WTC11 (cell line): ENCODE measurements around the gene GPAT3. TPM values are rescaled to one million over a fixed set of nuclear protein-coding genes. Genes with fewer than 3 reads are reported as not detected.

Source experiments
- ATAC-seq: fragments of 200-7000 bp; cut with Tn5 transposase; 2 replicates; pipeline ENCODE4 v1.10.0; 2021; ENCODE audit warnings: mild to moderate bottlenecking, moderate library complexity
- CTCF ChIA-PET: fragments of 300-600 bp; sonication (Branson Sonifier 250); formaldehyde crosslinking; loops from one replicate; lab custom pipeline; 2021; ENCODE audit warnings: antibody characterized with exemption; lab: Charles Lee
- POLR2A ChIA-PET: fragments of 350-600 bp; sonication (Branson Sonifier 250); formaldehyde crosslinking; loops from one replicate; lab custom pipeline; 2021; ENCODE audit warnings: antibody characterized with exemption; lab: Charles Lee
- DNase-seq: peaks from one replicate; pipeline ENCODE4 v3.0.0; 2021; ENCODE audit warnings: low spot score
- H3K27ac Mint-ChIP-seq: 2 replicates; pipeline ENCODE4 v1.8.0; 2021; ENCODE audit warnings: mixed read lengths
- H3K27me3 Mint-ChIP-seq: 2 replicates; pipeline ENCODE4 v1.8.0; 2021; ENCODE audit warnings: low read depth, mild to moderate bottlenecking, moderate library complexity, mixed read lengths
- H3K36me3 Mint-ChIP-seq: 2 replicates; pipeline ENCODE4 v1.8.0; 2021; ENCODE audit warnings: mixed read lengths
- H3K4me1 Mint-ChIP-seq: 2 replicates; pipeline ENCODE4 v1.8.0; 2022; ENCODE audit warnings: mixed read lengths
- H3K4me3 Mint-ChIP-seq: 2 replicates; pipeline ENCODE4 v1.8.0; 2021; ENCODE audit warnings: mild to moderate bottlenecking, moderate library complexity, mixed read lengths
- H3K9me3 Mint-ChIP-seq: 2 replicates; pipeline ENCODE4 v1.8.0; 2021; ENCODE audit warnings: mixed read lengths
- CBFB ChIP-seq: sonication (generic); formaldehyde crosslinking; IDR thresholded peaks from 2 replicates; pipeline ENCODE4 v1.8.1; 2022; ENCODE audit warnings: mild to moderate bottlenecking, low read depth, missing genetic modification reagents
- HMGA2 ChIP-seq: fragments of 250-450 bp; sonication (Bioruptor Pico); IDR thresholded peaks from 2 replicates; pipeline ENCODE4 v1.4.0; 2021; ENCODE audit warnings: mild to moderate bottlenecking, moderate library complexity
- MXD4 ChIP-seq: fragments of 250-450 bp; sonication (Bioruptor Pico); IDR thresholded peaks from 2 replicates; pipeline ENCODE4 v1.8.0; 2021; ENCODE audit warnings: mild to moderate bottlenecking, moderate library complexity, borderline replicate concordance
- NR1H2 ChIP-seq: sonication (generic); formaldehyde crosslinking; IDR thresholded peaks from 2 replicates; pipeline ENCODE4 v1.9.0; 2021; ENCODE audit warnings: mild to moderate bottlenecking, moderate library complexity, missing genetic modification reagents
- RORB ChIP-seq: fragments of 250-450 bp; sonication (Bioruptor Pico); IDR thresholded peaks from 2 replicates; pipeline ENCODE4 v1.9.0; 2021; ENCODE audit warnings: mild to moderate bottlenecking
- ZNF138 ChIP-seq: sonication (generic); formaldehyde crosslinking; conservative IDR thresholded peaks from 2 replicates; pipeline ENCODE4 v1.8.1; 2022; ENCODE audit warnings: mild to moderate bottlenecking, moderate library complexity, missing genetic modification reagents
- ZNF232 ChIP-seq: sonication (generic); formaldehyde crosslinking; IDR thresholded peaks from 2 replicates; pipeline ENCODE4 v1.8.0; 2022; ENCODE audit warnings: mild to moderate bottlenecking, missing genetic modification reagents
- ZNF317 ChIP-seq: sonication (generic); formaldehyde crosslinking; IDR thresholded peaks from 2 replicates; pipeline ENCODE4 v1.8.1; 2023; ENCODE audit warnings: low read depth, mild to moderate bottlenecking, moderate library complexity, missing genetic modification reagents, borderline replicate concordance
- ZNF416 ChIP-seq: fragments of 250-450 bp; sonication (Bioruptor Pico); IDR thresholded peaks from 2 replicates; pipeline ENCODE4 v1.9.0; 2021; ENCODE audit warnings: mild to moderate bottlenecking, inconsistent platforms
- ZNF423 ChIP-seq: fragments of 250-450 bp; sonication (Bioruptor Pico); IDR thresholded peaks from 2 replicates; pipeline ENCODE4 v2.1.2; 2022; ENCODE audit warnings: mild to moderate bottlenecking, moderate library complexity
- ZNF671 ChIP-seq: fragments of 250-450 bp; sonication (Bioruptor Pico); IDR thresholded peaks from 2 replicates; pipeline ENCODE4 v1.8.0; 2021; ENCODE audit warnings: mild to moderate bottlenecking
- total RNA-seq: library from RNA; stranded (reverse); gene quantifications from 3 replicates; pipeline ENCODE4 v1.2.3, GENCODE V29; 2021
- TF ChIP-seq, protein P1 (sequence below): fragments of 250-450 bp; sonication (Bioruptor Pico); IDR thresholded peaks from 2 replicates; pipeline ENCODE4 v1.9.0; 2021; ENCODE audit warnings: mild to moderate bottlenecking
- TF ChIP-seq, protein P2 (sequence below): sonication (generic); formaldehyde crosslinking; IDR thresholded peaks from 2 replicates; pipeline ENCODE4 v1.8.1; 2022; ENCODE audit warnings: low read depth, mild to moderate bottlenecking, moderate library complexity, missing genetic modification reagents, borderline replicate concordance
- TF ChIP-seq, protein P3 (sequence below): sonication (generic); formaldehyde crosslinking; IDR thresholded peaks from 2 replicates; pipeline ENCODE4 v1.8.0; 2023; ENCODE audit warnings: missing genetic modification reagents
- TF ChIP-seq, protein P4 (sequence below): sonication (generic); formaldehyde crosslinking; IDR thresholded peaks from 2 replicates; pipeline ENCODE4 v1.8.0; 2022; ENCODE audit warnings: mild to moderate bottlenecking, missing genetic modification reagents
- TF ChIP-seq, protein P5 (sequence below): sonication (generic); formaldehyde crosslinking; IDR thresholded peaks from 2 replicates; pipeline ENCODE4 v1.8.0; 2022; ENCODE audit warnings: missing genetic modification reagents
- TF ChIP-seq, protein P6 (sequence below): sonication (generic); formaldehyde crosslinking; IDR thresholded peaks from 2 replicates; pipeline ENCODE4 v1.8.0; 2023; ENCODE audit warnings: missing genetic modification reagents, mild to moderate bottlenecking, borderline replicate concordance
- TF ChIP-seq, protein P7 (sequence below): sonication (generic); formaldehyde crosslinking; IDR thresholded peaks from 2 replicates; pipeline ENCODE4 v1.8.1; 2023; ENCODE audit warnings: mild to moderate bottlenecking, missing genetic modification reagents, moderate library complexity

Gene GPAT3
- total RNA-seq, 1 experiment from 2014 or later = 1.3 TPM

DNA sequence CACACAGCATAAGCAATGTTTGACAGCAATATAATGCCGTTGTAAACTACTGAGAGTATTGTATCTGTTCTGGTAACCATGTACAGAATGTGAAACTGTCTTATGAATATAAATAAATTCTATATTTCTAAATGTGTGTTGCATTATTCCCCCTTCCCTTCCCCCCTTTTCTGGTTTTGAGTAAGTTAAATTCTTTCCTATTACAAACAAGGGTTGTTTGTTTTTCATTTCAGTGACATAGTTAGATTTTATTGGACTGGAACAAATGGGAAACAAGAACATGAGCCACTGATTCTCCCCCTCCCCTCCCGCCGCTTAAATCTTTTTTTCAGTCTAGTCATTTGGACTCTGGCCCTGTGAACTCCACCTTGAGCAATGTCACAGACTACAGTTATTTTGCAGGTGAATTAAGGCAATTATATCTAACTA lies 69.8 kb downstream of the GPAT3 start:
- no peaks in the 10 kb centered on the region for H3K27me3 Mint-ChIP-seq
- CTCF ChIA-PET = no interaction called here
- peaks cover 23% of the 10 kb centered on the region for H3K4me1 Mint-ChIP-seq
- POLR2A ChIA-PET = no interaction called here
- no peak overlapping the region for H3K4me3 Mint-ChIP-seq
- DNase-seq (no peak), ATAC-seq (no peak)
- no peak overlapping the region for H3K27ac Mint-ChIP-seq
- peaks cover under 1% of the 10 kb centered on the region for H3K9me3 Mint-ChIP-seq
- H3K36me3 Mint-ChIP-seq = no peaks in the 10 kb centered on the region
- TF ChIP-seq MXD4 (no peak), ZNF671 (CRISPR knock-in tag) (no peak), ZNF138 (no peak), RORB (CRISPR knock-in tag) (no peak), ZNF416 (CRISPR knock-in tag) (no peak)
- TF ChIP-seq, protein P1, sequence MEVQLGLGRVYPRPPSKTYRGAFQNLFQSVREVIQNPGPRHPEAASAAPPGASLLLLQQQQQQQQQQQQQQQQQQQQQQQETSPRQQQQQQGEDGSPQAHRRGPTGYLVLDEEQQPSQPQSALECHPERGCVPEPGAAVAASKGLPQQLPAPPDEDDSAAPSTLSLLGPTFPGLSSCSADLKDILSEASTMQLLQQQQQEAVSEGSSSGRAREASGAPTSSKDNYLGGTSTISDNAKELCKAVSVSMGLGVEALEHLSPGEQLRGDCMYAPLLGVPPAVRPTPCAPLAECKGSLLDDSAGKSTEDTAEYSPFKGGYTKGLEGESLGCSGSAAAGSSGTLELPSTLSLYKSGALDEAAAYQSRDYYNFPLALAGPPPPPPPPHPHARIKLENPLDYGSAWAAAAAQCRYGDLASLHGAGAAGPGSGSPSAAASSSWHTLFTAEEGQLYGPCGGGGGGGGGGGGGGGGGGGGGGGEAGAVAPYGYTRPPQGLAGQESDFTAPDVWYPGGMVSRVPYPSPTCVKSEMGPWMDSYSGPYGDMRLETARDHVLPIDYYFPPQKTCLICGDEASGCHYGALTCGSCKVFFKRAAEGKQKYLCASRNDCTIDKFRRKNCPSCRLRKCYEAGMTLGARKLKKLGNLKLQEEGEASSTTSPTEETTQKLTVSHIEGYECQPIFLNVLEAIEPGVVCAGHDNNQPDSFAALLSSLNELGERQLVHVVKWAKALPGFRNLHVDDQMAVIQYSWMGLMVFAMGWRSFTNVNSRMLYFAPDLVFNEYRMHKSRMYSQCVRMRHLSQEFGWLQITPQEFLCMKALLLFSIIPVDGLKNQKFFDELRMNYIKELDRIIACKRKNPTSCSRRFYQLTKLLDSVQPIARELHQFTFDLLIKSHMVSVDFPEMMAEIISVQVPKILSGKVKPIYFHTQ (CRISPR knock-in tag) = no peak
- TF ChIP-seq, protein P2, sequence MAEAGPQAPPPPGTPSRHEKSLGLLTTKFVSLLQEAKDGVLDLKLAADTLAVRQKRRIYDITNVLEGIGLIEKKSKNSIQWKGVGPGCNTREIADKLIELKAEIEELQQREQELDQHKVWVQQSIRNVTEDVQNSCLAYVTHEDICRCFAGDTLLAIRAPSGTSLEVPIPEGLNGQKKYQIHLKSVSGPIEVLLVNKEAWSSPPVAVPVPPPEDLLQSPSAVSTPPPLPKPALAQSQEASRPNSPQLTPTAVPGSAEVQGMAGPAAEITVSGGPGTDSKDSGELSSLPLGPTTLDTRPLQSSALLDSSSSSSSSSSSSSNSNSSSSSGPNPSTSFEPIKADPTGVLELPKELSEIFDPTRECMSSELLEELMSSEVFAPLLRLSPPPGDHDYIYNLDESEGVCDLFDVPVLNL = no peak
- TF ChIP-seq, protein P3, sequence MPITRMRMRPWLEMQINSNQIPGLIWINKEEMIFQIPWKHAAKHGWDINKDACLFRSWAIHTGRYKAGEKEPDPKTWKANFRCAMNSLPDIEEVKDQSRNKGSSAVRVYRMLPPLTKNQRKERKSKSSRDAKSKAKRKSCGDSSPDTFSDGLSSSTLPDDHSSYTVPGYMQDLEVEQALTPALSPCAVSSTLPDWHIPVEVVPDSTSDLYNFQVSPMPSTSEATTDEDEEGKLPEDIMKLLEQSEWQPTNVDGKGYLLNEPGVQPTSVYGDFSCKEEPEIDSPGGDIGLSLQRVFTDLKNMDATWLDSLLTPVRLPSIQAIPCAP (CRISPR knock-in tag) = no peak
- TF ChIP-seq, protein P4, sequence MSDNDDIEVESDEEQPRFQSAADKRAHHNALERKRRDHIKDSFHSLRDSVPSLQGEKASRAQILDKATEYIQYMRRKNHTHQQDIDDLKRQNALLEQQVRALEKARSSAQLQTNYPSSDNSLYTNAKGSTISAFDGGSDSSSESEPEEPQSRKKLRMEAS (CRISPR knock-in tag) = no peak

DNA sequence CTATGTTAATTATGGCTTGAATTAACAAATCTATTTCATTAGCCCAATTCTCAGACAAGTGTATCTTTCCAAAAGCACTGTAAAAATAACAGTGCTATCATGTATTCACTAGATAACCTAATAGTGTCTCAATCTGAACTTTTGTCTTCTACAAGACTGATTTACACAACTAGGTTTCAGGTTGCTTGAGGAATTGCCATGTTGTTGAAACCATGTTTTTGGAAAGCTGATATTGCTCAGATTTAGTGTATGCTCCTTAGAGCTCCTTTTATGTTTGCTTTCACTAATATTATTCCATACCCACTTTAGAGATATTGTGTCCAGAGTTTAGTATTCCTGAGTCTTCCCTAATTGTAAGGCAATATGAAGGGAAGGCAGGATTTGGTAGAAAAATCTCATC lies 70.6 kb downstream of the GPAT3 start:
- no peaks in the 10 kb centered on the region for H3K36me3 Mint-ChIP-seq
- TF ChIP-seq CBFB (CRISPR knock-in tag) (no peak), HMGA2 (CRISPR knock-in tag) (no peak), NR1H2 (no peak), ZNF423 (CRISPR knock-in tag) (no peak), ZNF317 (no peak), ZNF232 (CRISPR knock-in tag) (no peak)
- TF ChIP-seq, protein P3 (CRISPR knock-in tag) = no peak
- TF ChIP-seq, protein P5, sequence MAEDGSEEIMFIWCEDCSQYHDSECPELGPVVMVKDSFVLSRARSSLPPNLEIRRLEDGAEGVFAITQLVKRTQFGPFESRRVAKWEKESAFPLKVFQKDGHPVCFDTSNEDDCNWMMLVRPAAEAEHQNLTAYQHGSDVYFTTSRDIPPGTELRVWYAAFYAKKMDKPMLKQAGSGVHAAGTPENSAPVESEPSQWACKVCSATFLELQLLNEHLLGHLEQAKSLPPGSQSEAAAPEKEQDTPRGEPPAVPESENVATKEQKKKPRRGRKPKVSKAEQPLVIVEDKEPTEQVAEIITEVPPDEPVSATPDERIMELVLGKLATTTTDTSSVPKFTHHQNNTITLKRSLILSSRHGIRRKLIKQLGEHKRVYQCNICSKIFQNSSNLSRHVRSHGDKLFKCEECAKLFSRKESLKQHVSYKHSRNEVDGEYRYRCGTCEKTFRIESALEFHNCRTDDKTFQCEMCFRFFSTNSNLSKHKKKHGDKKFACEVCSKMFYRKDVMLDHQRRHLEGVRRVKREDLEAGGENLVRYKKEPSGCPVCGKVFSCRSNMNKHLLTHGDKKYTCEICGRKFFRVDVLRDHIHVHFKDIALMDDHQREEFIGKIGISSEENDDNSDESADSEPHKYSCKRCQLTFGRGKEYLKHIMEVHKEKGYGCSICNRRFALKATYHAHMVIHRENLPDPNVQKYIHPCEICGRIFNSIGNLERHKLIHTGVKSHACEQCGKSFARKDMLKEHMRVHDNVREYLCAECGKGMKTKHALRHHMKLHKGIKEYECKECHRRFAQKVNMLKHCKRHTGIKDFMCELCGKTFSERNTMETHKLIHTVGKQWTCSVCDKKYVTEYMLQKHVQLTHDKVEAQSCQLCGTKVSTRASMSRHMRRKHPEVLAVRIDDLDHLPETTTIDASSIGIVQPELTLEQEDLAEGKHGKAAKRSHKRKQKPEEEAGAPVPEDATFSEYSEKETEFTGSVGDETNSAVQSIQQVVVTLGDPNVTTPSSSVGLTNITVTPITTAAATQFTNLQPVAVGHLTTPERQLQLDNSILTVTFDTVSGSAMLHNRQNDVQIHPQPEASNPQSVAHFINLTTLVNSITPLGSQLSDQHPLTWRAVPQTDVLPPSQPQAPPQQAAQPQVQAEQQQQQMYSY (CRISPR knock-in tag) = no peak
- TF ChIP-seq, protein P6, sequence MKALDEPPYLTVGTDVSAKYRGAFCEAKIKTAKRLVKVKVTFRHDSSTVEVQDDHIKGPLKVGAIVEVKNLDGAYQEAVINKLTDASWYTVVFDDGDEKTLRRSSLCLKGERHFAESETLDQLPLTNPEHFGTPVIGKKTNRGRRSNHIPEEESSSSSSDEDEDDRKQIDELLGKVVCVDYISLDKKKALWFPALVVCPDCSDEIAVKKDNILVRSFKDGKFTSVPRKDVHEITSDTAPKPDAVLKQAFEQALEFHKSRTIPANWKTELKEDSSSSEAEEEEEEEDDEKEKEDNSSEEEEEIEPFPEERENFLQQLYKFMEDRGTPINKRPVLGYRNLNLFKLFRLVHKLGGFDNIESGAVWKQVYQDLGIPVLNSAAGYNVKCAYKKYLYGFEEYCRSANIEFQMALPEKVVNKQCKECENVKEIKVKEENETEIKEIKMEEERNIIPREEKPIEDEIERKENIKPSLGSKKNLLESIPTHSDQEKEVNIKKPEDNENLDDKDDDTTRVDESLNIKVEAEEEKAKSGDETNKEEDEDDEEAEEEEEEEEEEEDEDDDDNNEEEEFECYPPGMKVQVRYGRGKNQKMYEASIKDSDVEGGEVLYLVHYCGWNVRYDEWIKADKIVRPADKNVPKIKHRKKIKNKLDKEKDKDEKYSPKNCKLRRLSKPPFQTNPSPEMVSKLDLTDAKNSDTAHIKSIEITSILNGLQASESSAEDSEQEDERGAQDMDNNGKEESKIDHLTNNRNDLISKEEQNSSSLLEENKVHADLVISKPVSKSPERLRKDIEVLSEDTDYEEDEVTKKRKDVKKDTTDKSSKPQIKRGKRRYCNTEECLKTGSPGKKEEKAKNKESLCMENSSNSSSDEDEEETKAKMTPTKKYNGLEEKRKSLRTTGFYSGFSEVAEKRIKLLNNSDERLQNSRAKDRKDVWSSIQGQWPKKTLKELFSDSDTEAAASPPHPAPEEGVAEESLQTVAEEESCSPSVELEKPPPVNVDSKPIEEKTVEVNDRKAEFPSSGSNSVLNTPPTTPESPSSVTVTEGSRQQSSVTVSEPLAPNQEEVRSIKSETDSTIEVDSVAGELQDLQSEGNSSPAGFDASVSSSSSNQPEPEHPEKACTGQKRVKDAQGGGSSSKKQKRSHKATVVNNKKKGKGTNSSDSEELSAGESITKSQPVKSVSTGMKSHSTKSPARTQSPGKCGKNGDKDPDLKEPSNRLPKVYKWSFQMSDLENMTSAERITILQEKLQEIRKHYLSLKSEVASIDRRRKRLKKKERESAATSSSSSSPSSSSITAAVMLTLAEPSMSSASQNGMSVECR (CRISPR knock-in tag) = no peak
- TF ChIP-seq, protein P7, sequence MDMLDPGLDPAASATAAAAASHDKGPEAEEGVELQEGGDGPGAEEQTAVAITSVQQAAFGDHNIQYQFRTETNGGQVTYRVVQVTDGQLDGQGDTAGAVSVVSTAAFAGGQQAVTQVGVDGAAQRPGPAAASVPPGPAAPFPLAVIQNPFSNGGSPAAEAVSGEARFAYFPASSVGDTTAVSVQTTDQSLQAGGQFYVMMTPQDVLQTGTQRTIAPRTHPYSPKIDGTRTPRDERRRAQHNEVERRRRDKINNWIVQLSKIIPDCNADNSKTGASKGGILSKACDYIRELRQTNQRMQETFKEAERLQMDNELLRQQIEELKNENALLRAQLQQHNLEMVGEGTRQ (CRISPR knock-in tag) = no peak
- H3K27ac Mint-ChIP-seq = no peak overlapping the region
- no peak overlapping the region for H3K4me3 Mint-ChIP-seq
- peaks cover 8% of the 10 kb centered on the region for H3K9me3 Mint-ChIP-seq
- ChIA-PET CTCF (no interaction called here), POLR2A (no interaction called here)
- peaks cover 23% of the 10 kb centered on the region for H3K4me1 Mint-ChIP-seq
- ATAC-seq (no peak), DNase-seq (no peak)
- no peaks in the 10 kb centered on the region for H3K27me3 Mint-ChIP-seq
